CD4-positive, alpha-beta T cell treated with Interleukin-2 at 100 ng/mL for 4 hours (primary cell): ENCODE results near the gene PIEZO1.

Experiments used
- DNase-seq: peaks from one replicate; pipeline ENCODE4 v3.0.0-alpha.2; 2020; ENCODE audit warnings: low spot score

PIEZO1 gene

GRCh38 chr16:88737298-88738150 is 47.5 kb downstream of the PIEZO1 start:
- peak; percentile 71 for DNase-seq

GRCh38 chr16:88736496-88736895 is 48.5 kb downstream of the PIEZO1 start:
- no peak for DNase-seq

DNA sequence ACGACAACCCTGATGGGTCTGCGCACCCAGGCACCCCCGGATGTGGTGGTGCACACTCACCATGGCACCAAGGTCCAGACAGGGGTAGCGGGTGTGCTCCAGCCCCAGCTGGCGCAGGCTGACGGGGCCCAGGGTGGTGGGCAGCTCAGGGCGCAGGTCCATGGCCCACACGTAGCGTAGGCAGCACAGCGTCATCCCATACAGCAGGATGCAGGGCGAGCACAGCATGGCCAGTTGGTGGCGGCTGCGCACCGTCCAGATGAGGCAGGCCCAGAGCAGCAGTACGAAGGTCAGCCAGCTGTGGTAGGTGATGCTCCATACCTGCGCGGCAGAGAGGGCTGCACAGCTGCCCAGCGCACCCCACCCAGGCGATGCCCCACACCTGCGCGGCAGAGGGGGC is 48.9 kb downstream of the PIEZO1 start:
- no peak for DNase-seq

DNA sequence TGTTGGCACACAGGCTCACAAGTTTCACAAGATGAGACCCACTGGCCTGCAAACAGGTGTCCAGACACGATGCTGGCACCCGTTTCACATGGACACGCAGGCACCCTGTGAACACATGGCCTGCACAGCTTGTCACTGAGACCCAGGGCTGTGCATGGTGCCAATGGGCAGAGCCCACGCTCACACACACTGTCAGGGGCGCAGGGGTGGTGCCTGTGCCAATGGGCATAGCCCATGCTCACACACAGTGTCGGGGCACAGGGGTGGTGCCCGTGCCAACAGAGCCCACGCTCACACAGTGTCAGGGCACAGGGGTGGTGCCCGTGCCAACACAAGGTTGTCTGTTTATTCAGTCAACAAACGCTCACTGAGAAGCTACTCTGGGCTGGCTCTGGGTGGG is 49.4 kb downstream of the PIEZO1 start:
- no peak for DNase-seq

- no peak for DNase-seq
Observed at GRCh38 chr16:88735121-88735520, 49.9 kb downstream of the PIEZO1 start.

GRCh38 chr16:88734361-88734728 is 50.7 kb downstream of the PIEZO1 start:
- no peak for DNase-seq

DNA sequence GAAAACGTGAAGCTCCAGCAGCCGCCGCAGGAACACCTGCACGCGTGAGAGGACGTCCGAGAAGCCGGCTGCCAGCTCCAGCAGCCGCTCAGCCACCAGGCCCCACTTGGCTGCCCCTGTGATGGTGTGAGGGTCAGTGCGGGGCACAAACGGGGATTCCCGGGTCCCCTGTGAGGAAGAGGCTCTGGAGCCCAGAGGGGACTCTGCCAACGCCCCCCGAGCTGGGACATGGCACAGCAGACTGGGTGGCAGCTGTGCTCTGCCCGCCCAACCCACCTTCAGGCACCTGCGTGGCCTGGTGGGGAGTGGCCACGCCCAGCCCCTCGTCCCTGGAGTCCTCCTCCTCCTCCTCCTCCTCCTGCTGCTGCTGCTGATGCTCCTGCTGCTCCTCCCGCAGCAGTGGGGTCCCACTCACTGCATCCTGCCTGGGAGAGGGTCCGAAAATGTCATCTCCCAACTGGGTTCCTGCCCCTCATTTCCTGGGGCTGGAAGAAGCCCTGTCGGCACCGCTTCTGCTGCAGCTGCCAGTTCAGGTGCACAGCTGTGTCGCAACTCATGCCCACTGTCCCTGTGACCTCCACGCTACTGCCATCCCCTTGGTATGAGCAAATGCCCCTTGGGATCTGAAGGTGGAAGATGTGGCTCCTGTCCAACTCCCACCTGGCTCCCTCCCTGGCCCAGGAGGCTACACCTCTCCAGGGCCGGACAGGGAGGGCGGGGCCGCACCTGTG is 51.2 kb downstream of the PIEZO1 start:
- no peak for DNase-seq

- DNase-seq: no peak
Observed at GRCh38 chr16:88732961-88733294, 52.1 kb downstream of the PIEZO1 start.

- no peak for DNase-seq
Observed at GRCh38 chr16:88732172-88732960, 52.7 kb downstream of the PIEZO1 start.

DNA sequence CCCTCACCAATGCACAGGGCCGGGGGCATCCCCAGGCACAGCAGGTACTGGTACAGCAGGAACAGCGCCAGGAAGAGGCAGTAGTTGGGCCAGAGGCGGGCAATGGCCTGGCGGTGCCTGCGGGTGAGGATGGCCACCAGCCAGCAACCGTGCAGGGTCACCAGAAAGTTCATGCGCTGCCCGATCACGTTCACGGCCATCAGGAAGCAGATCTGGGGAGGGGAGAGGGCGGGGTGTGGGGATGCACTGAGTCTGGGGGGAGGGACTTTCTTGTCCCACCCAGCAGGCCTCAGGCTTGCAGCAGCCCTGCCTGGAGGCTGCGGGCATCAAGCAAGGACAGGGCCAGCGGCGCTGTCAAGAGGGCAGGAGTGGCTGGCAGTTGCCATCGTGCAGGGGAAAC is 53.3 kb downstream of the PIEZO1 start:
- no peak for DNase-seq

DNA sequence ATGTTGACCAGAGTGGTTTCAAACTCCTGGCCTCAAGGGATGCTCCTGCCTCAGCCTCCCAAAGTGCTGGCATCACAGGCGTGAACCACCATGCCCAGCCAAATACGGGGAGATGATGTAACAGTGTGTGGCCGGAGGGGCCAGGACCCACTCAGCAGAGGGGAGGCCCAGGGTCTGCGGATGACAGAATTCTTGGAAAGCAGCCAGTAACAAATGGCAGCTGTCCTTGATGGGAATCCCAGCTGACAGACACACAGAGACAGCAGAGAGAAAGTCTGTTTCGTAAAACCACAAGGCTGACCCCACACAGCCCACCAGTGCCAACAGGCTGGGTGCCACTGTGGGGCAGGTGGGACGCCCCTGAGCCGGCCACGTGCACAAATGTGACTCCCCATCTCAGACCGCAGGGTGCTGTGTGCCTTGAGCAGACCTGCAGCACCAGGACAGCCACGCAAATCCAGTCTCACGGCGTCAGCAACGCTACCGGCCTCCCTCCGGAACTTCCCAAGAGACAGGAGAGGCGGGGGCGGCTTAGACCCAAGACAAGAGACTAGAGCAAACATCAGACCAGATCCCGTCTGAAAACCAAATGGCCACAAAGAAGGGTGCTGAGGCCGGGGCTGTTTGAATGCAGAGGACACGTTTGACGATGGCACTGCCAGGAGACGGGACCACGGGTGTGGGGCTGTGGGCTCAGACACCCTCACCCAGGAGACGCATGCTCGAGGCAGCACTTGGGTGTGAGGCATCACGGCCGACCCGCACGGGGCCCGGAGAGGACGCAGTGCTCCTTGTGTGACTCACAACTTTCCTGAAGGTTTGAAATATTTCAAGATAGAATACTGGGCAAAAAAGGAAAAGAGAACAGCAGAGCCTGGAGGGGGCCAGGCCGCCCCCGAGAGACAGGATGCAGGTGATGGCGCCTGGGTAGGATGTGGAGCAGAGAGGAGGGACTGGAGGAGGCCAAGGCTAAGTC is 54.1 kb downstream of the PIEZO1 start:
- no peak for DNase-seq

- no peak for DNase-seq
Observed at GRCh38 chr16:88727871-88728270, 57.1 kb downstream of the PIEZO1 start.

DNA sequence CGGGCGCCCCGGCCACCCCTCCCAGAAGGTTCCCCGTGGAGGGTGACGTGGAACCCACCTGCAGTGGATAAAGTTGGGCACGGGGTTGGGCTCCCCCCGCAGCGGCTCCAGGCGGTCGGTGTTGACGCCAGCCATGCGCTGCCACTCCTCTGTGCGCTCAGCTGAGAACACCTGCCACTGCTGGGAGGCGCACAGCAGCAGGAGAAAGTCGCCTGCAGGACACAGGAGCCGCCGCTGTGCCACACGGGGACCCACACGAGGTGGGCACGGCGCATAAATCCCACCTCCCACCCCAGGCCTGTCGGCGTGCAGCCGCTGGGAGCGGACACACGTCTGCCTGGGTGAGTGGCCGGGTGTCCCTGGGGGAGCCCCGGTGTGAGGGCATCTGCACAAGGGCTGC is 58.0 kb downstream of the PIEZO1 start:
- no peak for DNase-seq

DNA sequence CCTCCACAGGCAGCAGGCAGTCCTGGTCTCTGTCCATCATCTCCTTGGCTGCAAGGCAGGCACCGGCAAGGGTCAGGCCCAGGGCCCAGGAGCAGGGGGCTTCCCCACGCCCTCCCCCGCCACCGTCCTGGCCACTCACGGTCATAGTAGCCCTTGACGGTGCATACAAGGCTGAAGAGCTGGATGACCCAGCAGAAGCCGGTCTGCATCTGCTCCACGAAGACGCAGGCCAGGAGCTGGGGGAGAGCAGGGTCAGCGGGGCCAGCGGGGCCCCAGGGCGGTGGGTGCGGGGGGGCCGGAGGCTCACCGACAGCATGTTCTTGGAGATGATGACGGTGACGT is 58.6 kb downstream of the PIEZO1 start:
- DNase-seq: no peak

DNA sequence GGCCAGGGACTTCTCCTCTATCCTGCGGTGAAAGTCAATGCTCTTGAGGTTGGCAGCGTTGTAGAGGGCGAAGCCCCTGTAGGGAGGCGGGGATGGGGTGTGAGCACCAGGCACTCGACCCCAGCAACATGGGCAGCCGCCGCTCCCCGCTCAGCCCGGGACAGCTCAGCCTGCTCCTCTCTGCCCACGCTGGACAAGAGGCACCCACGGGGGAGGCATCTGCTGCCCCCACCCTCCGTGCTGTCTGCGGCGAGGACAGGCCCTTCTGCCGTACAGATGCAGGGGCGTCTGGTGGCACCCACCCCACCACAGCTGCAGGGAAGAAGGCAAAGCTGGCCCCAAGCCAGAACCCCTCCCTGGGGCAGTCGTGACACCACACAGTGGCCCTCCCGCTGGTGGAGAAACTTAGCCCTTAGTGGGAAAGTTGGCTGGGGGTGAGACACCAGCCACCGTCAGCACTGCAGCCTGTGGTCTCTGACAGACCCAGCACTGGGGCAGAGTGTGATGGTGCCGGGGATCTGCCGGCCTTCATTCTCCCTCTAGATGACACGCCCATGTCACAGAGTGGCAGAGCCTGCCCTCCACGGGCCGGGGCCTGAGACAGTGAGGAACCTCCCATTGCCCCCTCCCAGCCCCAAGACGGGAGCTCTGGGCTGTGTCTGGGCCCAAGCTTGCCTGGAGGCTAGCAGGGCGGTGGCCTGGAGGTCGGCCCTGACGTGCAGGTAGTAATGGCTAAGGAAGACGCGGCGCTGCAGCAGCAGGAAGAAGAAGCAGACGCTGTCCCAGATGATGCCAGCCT is 59.2 kb downstream of the PIEZO1 start:
- DNase-seq: no peak

GRCh38 chr16:88724855-88725555 is 60.0 kb downstream of the PIEZO1 start:
- DNase-seq: no peak

DNA sequence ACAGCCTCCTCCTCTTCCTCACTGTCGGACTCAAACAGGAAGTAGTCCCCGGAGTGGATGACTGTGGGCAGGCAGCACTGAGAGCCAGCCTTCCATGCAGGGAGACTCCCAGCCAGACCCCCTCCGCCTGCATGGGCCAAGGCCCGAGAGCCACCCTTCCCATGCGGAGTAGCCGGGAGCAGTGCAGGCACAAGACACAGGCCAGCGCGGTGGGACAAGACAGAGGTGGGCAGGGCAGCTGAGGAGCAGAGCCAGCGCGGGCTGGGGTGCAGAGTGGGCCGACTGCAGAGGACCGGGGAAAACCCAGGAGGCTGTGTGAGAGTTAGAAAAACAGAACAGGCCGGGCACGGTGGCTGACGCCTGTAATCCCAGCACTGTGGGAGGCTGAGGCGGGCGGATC is 61.1 kb downstream of the PIEZO1 start:
- no peak for DNase-seq

GRCh38 chr16:88723507-88723887 is 61.5 kb downstream of the PIEZO1 start:
- DNase-seq: no peak

DNA sequence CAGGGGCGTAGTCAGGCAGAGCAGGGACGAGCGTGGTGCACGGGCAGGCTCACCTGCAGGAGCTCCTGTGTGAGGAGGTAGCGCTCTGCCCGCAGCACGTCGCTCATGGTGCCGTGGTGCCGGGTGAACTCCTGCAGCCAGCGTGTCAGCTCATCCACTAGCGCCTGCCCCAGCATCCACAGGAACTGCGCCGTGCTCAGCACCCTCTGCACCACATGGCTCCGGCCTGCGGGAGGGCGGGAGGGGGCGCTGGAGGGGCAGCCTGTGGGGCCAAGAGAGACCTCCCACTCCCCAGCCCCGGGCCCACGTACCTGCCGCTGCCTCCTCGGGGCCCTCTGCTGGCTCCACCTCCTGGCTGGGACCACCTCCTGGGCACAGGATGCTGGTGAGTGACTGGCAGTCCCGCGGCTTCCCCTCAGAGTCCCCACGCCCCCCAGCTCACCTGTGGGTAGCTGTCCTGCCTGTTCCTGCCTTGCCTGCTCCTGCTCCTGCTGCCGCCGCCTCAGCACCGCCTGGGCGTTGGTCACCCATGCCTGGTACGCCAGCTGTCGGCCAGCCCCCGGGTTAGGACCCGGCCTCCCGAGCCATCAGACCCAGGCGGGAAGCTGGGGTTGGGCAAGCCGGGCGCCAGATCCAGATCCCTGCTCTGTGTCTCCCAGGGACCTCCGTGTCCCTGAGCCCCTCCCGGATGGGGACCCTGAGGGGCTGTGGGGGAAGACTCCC is 62.1 kb downstream of the PIEZO1 start:
- DNase-seq: no peak
